Fibroblast of skin of back (primary cell): ENCODE results near the gene ATP13A2.
"Not testable (repeated sequence)": the region's sequence is repeated elsewhere in the genome, so short reads cannot be mapped to it uniquely, and the experiment has no call there.

Experiments
- DNase-seq: peaks from one replicate; pipeline ENCODE4 v3.0.0-alpha.2; 2013

Gene ATP13A2

DNA sequence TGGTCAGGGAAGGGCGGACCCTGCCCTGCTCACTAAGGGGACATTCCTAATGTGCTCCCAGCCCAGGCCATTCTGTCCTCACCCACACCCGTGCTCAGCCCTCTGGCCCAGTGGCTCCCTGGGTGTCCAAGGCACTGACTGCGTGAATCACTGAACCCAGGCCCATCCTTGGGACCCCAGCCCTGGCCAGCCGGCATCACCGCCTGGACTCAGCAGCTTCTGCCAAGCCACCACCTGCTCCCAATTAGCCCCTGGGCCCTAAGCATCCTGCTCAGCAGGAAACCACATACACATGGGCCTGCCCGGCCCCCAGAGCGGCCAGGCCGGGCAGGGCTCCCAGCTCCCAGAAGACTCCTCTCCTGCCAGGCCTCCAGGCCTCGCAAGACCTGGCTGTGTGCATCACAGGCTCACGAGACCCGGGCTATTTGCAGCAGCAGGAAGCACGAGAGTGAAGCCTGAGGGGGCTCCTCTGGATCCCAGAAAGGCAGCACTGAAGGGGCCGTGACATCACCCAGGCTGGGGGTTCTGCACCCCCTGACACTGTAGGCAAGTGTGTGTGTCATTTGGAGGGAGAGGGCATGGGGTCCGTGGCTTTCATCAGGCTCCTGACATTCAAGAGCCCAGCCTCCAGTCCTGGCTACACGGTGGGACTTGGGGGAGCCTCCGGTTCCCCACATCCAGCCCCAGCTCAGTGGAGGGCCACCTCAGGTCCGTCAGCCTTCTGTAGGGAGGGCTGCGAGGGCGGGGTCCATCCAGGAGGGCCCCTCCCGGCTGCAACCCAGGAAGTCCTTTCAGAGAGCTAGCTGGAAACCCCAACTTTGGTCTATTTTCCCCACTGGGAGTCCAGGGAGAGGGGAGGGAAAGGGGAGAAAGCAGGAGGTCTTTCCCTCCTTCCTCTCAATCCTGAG is 32.9 kb downstream of the ATP13A2 start:
- DNase-seq, result peak; percentile 87

GRCh38 chr1:16978139-16978538 is 33.6 kb downstream of the ATP13A2 start:
- DNase-seq, result no peak

- DNase-seq, result no peak
These were observed 34.4 kb downstream of the ATP13A2 start for GRCh38 chr1:16977377-16977776.

- no peak for DNase-seq
These were observed 34.8 kb downstream of the ATP13A2 start for GRCh38 chr1:16976966-16977365.

GRCh38 chr1:16975838-16976237 is 35.9 kb downstream of the ATP13A2 start:
- no peak for DNase-seq

DNA sequence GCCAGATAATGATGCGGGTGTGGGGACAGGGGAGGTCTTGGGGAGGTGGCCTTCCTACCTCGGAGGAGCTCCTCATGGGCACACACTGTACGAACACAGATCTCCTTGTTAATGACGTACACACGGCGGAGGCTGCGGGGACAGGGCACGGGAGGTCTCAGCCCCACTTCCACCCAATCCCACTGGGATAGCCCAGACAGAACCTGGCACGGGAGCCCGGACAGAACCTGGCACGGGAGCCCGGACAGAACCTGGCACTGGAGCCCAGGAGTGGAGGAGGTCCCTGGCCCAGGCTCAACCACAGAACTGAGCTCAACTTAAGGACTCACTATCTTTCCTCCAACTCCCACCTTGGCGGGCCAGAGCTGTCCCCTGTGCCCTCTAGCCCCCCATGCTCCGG is 36.5 kb downstream of the ATP13A2 start:
- no peak for DNase-seq

DNA sequence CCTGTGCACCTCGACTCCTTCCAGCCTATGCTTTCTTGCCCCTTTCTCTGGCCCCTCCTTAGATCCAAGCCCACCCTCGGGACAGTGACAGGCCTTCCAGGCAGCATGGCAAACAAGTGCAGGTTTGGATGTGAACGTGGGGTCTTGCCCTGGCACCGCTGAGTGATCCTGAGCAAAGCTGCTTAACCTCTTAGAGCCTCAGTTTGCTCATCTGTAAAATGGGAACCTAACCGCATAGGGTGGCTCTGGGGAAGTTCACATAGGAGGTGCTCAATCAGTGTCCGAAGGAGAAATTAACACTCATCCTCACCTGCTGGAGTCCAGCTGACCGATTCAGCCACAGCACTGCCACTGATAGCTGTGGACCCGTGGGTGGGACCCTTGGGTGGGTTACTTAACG is 38.5 kb downstream of the ATP13A2 start:
- DNase-seq, result no peak

GRCh38 chr1:16972189-16972895 is 39.4 kb downstream of the ATP13A2 start:
- DNase-seq, result no peak

- DNase-seq, result peak; percentile 87
These were observed 40.2 kb downstream of the ATP13A2 start for GRCh38 chr1:16971341-16972188.

DNA sequence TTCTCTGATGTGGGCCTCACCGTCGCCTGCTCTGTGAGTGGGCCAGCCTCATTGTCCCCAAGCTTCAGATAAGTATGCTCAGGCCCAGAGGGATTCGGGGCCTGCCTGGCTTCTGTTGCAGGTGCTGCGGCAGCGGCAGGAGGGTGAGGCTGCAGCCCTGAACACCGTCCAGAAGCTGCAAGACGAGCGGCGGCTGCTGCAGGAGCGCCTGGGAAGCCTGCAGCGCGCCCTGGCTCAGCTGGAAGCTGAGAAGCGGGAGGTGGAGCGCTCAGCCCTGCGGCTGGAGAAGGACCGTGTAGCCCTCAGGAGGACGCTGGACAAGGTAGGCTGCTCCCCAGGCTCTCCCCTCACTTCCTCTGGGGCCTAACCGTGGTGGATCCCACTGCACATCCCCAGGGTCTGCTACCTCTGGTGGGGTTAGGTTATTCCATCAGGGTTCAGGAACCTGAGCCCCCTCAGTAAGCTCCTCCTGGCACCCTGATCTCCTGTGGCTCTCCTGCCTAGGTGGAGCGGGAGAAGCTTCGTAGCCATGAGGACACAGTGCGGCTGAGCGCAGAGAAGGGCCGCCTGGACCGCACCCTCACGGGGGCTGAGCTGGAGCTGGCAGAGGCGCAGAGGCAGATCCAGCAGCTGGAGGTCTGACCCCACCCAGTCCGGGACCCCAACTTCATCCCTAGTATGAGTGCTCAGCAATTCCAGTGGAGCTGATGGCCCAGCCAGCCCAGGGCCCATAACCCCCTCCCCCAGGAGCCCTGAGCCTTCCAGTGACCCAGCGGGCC is 41.4 kb downstream of the ATP13A2 start:
- no peak for DNase-seq

- no peak for DNase-seq
These were observed 42.1 kb downstream of the ATP13A2 start for GRCh38 chr1:16969651-16970050.

GRCh38 chr1:16969057-16969611 is 42.6 kb downstream of the ATP13A2 start:
- no peak for DNase-seq

DNA sequence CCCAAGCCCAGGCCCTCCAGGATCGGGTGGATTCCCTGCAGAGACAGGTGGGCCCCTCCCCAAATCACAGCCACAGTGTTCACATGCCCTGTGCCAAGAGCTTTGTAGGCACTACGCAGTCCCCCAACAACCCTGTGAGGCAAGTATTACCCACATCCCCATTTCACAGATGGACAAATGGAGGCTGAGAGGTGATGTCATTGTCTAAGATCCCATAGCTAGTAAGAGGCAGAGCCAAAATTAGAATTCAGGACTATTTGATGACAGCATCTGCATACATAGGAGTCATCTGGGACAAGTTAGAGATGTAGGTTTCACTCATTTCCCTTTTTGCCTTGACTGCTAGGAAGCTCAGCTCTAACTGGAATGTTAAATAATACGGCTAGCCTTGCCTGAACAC is 43.4 kb downstream of the ATP13A2 start:
- DNase-seq, result no peak

GRCh38 chr1:16967962-16968361 is 43.8 kb downstream of the ATP13A2 start:
- no peak for DNase-seq

DNA sequence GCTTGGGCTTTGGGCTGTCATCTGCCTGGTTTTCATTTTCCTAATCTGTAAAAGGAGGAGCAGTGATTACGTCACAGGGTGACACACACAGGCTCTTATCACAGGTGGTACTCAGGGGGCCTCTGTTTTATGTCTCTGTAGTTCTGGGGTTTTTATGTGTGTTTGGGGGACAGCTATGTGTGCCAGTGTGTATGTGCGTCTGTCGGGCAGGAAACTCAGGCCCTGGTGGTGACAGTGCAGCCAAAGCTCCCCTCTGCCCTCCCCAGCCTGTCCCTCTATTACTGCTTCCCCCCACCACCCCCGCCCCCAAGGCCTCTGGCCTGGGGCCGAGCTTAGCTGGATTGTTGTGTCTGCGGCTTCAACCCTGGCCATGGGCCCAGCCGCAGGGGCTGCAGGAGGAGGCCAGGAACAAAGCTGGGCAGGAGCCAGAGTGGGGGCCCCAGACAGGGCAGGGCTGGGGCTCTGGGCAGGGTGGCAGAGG is 44.6 kb downstream of the ATP13A2 start:
- peak; percentile 88 for DNase-seq

- DNase-seq, result no peak
These were observed 45.4 kb downstream of the ATP13A2 start for GRCh38 chr1:16966282-16966681.

DNA sequence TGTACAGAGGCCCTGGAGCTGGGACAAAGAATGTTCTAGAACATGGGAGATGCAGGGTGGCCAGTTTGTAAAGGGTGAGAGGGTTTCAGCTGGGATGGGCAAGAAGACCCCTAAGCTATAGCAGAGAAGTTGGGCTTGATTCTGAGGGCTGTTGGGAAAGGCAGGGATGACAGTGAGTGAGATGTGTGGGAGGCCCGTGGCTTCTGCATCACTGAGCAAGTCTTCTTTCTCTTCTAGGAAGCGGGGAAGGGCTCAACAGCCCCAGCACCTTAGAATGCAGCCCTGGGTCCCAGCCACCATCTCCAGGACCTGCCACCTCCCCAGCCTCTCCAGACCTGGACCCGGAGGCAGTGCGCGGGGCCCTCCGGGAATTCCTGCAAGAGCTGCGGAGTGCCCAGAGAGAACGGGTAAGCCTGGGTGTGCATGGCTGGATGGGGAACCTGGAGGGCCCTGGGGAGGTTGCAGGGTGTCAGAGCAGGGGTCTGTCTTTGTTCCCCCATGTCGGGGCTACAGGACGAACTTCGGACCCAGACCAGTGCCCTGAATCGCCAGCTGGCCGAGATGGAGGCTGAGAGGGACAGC is 46.2 kb downstream of the ATP13A2 start:
- DNase-seq, result no peak

DNA sequence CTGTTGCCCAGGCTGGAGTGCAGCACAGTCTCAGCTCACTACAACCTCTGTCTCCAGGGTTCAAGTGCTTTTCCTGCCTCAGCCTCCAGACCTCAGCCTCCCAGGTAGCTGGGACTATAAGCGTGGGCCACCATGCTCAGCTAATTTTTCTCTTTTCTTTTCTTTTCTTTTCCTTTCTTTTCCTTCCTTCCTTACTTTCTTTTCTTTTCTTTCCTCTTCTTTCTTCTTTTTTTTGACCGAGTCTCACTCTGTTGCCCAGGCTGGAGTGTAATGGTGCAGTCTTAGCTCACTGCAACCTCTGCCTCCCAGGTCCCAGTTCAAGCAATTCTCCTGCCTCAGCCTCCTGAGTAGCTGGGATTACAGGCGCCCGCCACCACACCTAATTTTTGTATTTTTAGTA is 47.6 kb downstream of the ATP13A2 start:
- DNase-seq, result not testable (repeated sequence)

DNA sequence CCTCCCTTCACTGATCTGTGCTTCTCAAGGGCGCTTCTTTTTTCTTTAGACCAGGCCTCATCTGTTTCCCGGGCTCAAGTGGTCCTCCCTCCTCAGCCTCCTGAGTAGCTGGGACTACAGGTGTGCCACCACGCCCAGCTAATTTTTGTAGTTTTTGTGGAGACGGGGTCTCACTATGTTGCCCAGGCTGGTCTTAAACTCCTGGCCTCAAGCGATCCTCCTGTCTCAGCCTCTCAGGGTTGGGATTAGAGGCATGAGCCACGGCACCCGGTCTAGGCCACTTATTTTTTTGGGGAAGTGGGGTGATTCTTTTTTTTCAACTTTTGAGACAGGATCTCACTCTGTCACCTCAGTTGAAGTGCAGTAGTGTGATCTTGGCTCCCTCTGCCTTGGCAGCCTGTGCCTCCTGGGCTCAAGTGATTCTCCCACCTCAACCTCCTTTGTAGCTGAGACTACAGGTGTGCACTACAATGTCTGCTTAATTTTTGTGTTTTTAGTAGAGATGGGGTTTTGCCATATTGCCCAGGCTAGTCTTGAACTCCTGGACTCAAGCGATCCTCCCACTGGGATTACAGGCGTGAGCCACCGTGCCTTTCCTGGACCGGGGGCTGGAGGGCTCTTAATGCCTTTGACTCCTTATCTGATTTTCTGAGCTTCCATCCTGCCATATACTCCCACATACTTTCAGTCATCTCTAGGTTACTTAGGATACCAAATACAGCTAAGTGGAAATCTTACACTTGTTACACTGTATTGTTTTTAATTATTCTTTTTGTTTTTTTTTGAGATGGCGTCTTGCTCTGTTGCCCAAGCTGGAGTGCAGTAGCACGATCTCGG is 50.2 kb downstream of the ATP13A2 start:
- DNase-seq, result no peak

DNA sequence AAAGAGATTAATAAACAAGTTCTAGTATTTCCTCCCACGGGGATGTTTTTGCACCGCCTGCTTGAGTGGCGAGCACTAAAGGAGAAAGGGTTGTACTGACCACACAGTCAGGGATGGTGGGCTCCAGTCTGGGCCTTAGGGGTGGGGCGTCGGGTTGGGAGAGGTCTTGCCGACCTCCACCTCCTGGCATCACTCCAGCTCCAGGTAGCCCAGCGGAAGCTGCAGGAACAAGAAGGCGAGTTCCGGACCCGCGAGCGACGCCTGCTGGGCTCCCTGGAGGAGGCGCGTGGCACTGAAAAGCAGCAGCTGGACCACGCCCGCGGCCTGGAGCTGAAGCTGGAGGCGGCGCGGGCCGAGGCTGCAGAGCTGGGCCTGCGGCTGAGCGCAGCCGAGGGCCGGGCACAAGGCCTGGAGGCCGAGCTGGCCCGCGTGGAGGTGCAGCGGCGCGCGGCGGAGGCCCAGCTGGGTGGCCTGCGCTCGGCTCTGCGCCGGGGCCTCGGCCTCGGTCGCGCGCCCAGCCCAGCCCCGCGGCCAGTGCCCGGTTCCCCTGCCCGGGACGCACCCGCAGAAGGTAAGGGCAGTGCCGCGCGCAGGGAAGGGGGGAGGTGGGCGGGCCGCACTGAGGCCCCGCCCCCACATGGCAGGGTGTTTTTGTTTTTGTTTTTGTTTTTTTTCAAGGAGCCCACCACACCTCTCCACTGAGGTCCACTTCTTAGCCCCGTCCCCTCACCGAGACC is 51.0 kb downstream of the ATP13A2 start:
- peak; percentile 80 for DNase-seq
